KMS-11 (cell line): ENCODE measurements around the gene NEDD4L.

Source experiments
- H2AFZ ChIP-seq: fragments of 200-600 bp; sonication (generic); 2 replicates; pipeline ENCODE4 v1.6.1; 2016; ENCODE audit warnings: antibody characterized with exemption, mixed run types, low read depth
- H3K27ac ChIP-seq: fragments of 200-600 bp; sonication (generic); 2 replicates; pipeline ENCODE4 v1.6.1; 2016; ENCODE audit warnings: mild to moderate bottlenecking, mixed run types
- H3K27me3 ChIP-seq: fragments of 200-600 bp; sonication (generic); 2 replicates; pipeline ENCODE4 v1.6.1; 2017; ENCODE audit warnings: mild to moderate bottlenecking, low read depth, mixed run types, moderate library complexity; ENCODE audit not compliant: insufficient read depth
- H3K36me3 ChIP-seq: fragments of 200-600 bp; sonication (generic); 2 replicates; pipeline ENCODE4 v1.6.1; 2017; ENCODE audit warnings: mild to moderate bottlenecking, mixed run types; ENCODE audit not compliant: insufficient read depth
- H3K4me1 ChIP-seq: fragments of 200-600 bp; sonication (generic); 2 replicates; pipeline ENCODE4 v1.6.1; 2016; ENCODE audit warnings: mild to moderate bottlenecking, low read depth, mixed run types; ENCODE audit not compliant: poor library complexity, severe bottlenecking
- H3K4me2 ChIP-seq: fragments of 200-600 bp; sonication (generic); 2 replicates; pipeline ENCODE4 v1.7.0; 2016; ENCODE audit warnings: mild to moderate bottlenecking, mixed run types
- H3K4me3 ChIP-seq: fragments of 200-600 bp; sonication (generic); IDR thresholded peaks from 2 replicates; pipeline ENCODE4 v1.6.1; 2017; ENCODE audit warnings: low read depth, low read length, mixed read lengths; ENCODE audit not compliant: insufficient read depth
- H3K79me2 ChIP-seq: fragments of 200-600 bp; sonication (generic); 2 replicates; pipeline ENCODE4 v1.6.1; 2016; ENCODE audit warnings: low read depth, mixed run types; ENCODE audit not compliant: insufficient read depth
- H3K9ac ChIP-seq: fragments of 200-600 bp; sonication (generic); 2 replicates; pipeline ENCODE4 v1.6.1; 2016; ENCODE audit warnings: mild to moderate bottlenecking, mixed run types
- H4K20me1 ChIP-seq: fragments of 200-600 bp; sonication (generic); 2 replicates; pipeline ENCODE4 v1.6.1; 2016; ENCODE audit warnings: mild to moderate bottlenecking, mixed run types; ENCODE audit not compliant: insufficient read depth
- CTCF ChIP-seq: fragments of 200-600 bp; sonication (generic); conservative IDR thresholded peaks from 2 replicates; pipeline ENCODE4 v1.6.1; 2017; ENCODE audit warnings: low read depth, mild to moderate bottlenecking, antibody characterized with exemption, low read length, moderate library complexity, mixed read lengths

Gene NEDD4L

GRCh38 chr18:58191626-58192025 is 147.6 kb downstream of the NEDD4L start:
- Histone ChIP-seq H3K9ac (no peak overlapping the region), H3K27me3 (no peaks in the 10 kb centered on the region), H3K4me2 (no peak overlapping the region), H3K79me2 (no peaks in the 10 kb centered on the region), H2AFZ (no peak overlapping the region), H3K36me3 (no peaks in the 10 kb centered on the region), H3K4me1 (no peaks in the 10 kb centered on the region), H3K4me3 (no peak overlapping the region), H3K27ac (no peak overlapping the region), H4K20me1 (no peaks in the 10 kb centered on the region)
- TF ChIP-seq CTCF = no peak

- H3K9ac ChIP-seq = no peak overlapping the region
- no peaks in the 10 kb centered on the region for H3K36me3 ChIP-seq
- H3K4me2 ChIP-seq = no peak overlapping the region
- H3K79me2 ChIP-seq = no peaks in the 10 kb centered on the region
- H3K4me3 ChIP-seq = no peak overlapping the region
- TF ChIP-seq CTCF = no peak
- no peaks in the 10 kb centered on the region for H3K27me3 ChIP-seq
- H4K20me1 ChIP-seq = no peaks in the 10 kb centered on the region
- H3K4me1 ChIP-seq = no peaks in the 10 kb centered on the region
- H3K27ac ChIP-seq = no peak overlapping the region
- H2AFZ ChIP-seq = no peak overlapping the region
Measured at GRCh38 chr18:58192519-58192918, 148.5 kb downstream of the NEDD4L start.

- Histone ChIP-seq H3K36me3 (no peaks in the 10 kb centered on the region), H3K4me3 (no peak overlapping the region), H3K79me2 (no peaks in the 10 kb centered on the region), H4K20me1 (no peaks in the 10 kb centered on the region), H3K4me2 (no peak overlapping the region), H3K9ac (no peak overlapping the region), H2AFZ (no peak overlapping the region), H3K27me3 (no peaks in the 10 kb centered on the region), H3K27ac (no peak overlapping the region), H3K4me1 (no peaks in the 10 kb centered on the region)
- no peak for TF ChIP-seq CTCF
Measured at GRCh38 chr18:58194028-58194427, 150.0 kb downstream of the NEDD4L start.

- Histone ChIP-seq H3K36me3 (no peaks in the 10 kb centered on the region), H3K79me2 (no peaks in the 10 kb centered on the region), H3K4me1 (no peaks in the 10 kb centered on the region), H4K20me1 (no peaks in the 10 kb centered on the region), H2AFZ (no peak overlapping the region), H3K27me3 (no peaks in the 10 kb centered on the region), H3K9ac (no peak overlapping the region), H3K27ac (no peak overlapping the region), H3K4me2 (no peak overlapping the region), H3K4me3 (no peak overlapping the region)
- no peak for TF ChIP-seq CTCF
Measured at GRCh38 chr18:58195278-58195765, 151.3 kb downstream of the NEDD4L start.
